T-helper 2 cell treated with Interferon-gamma antibody and Interleukin-4, amounts not matched to agents 100 ng/mL and 5 ng/mL, for 36 hours (primary cell): ENCODE data around the gene RSBN1L. TPM values are rescaled to one million over a fixed set of nuclear protein-coding genes. Genes with fewer than 3 reads are reported as not detected.
"Not testable (repeated sequence)": the region's sequence is repeated elsewhere in the genome, so short reads cannot be mapped to it uniquely, and the experiment has no call there.

Source experiments
- intact Hi-C: fragments of 100-400 bp; cut with micrococcal nuclease; formaldehyde crosslinking; loops from one replicate; pipeline ENCODE4 v1.15.1; 2023
- total RNA-seq: library from RNA; stranded (reverse); gene quantifications from 2 replicates; pipeline ENCODE4 v1.2.3, GENCODE V29; 2022

The RSBN1L gene
- total RNA-seq, result 30.4 and 30.8 TPM in 2 replicates

GRCh38 chr7:77696057-77696642 is at the start of gene RSBN1L:
Gene RSBN1L, plus strand, starts transcription at chr7:77696459. Its CDS starts 11 bp downstream, at chr7:77696470.
- intact Hi-C loops, result loop anchor here (1.0 to 5.0 kb wide), 7 partner anchors 39 to 344 kb away; partner anchors contain the start of genes PHTF2 and TMEM60

GRCh38 chr7:77648742-77649338 is 47.4 kb upstream of the RSBN1L start:
- intact Hi-C loops, result no loop called here

- intact Hi-C loops, result loop anchor here (2.0 kb wide), 1 partner anchor 391 kb away; no protein-coding TSS in a partner anchor
Observed at GRCh38 chr7:77649716-77650349, 46.4 kb upstream of the RSBN1L start.

- intact Hi-C loops, result loop anchor here (1.0 to 2.0 kb wide), 2 partner anchors 108 to 389 kb away; no protein-coding TSS in a partner anchor
Observed at GRCh38 chr7:77651575-77652162, 44.6 kb upstream of the RSBN1L start.

- intact Hi-C loops, result not testable (repeated sequence)
Observed at GRCh38 chr7:77652826-77653225, 43.4 kb upstream of the RSBN1L start.

GRCh38 chr7:77653572-77653971 is 42.7 kb upstream of the RSBN1L start:
- intact Hi-C loops, result no loop called here

- intact Hi-C loops, result loop anchor here (5.0 kb wide), 1 partner anchor 282 kb away; no protein-coding TSS in a partner anchor
Observed at GRCh38 chr7:77655356-77655755, 40.9 kb upstream of the RSBN1L start.

- intact Hi-C loops, result loop anchor here (2.0 to 5.0 kb wide), 2 partner anchors 281 to 383 kb away; no protein-coding TSS in a partner anchor
Observed at GRCh38 chr7:77655836-77656455, 40.3 kb upstream of the RSBN1L start.

- intact Hi-C loops, result loop anchor here (1.0 to 5.0 kb wide), 4 partner anchors 39 to 381 kb away; partner anchors contain the start of gene RSBN1L
Observed at GRCh38 chr7:77657427-77658224, 38.6 kb upstream of the RSBN1L start.

- intact Hi-C loops, result loop anchor here (5.0 kb wide), 1 partner anchor 278 kb away; no protein-coding TSS in a partner anchor
Observed at GRCh38 chr7:77658928-77659327, 37.3 kb upstream of the RSBN1L start.

GRCh38 chr7:77661816-77662215 is 34.4 kb upstream of the RSBN1L start:
- intact Hi-C loops, result no loop called here

GRCh38 chr7:77662869-77663268 is 33.4 kb upstream of the RSBN1L start:
- intact Hi-C loops, result no loop called here

GRCh38 chr7:77664715-77665114 is 31.5 kb upstream of the RSBN1L start:
- intact Hi-C loops, result no loop called here

GRCh38 chr7:77665161-77665560 is 31.1 kb upstream of the RSBN1L start:
- intact Hi-C loops, result no loop called here

GRCh38 chr7:77667459-77668086 is 28.7 kb upstream of the RSBN1L start:
- intact Hi-C loops, result no loop called here

GRCh38 chr7:77674878-77675277 is 21.4 kb upstream of the RSBN1L start:
- intact Hi-C loops, result no loop called here

- intact Hi-C loops, result no loop called here
Observed at GRCh38 chr7:77679608-77680007, 16.7 kb upstream of the RSBN1L start.

GRCh38 chr7:77680266-77680665 is 16.0 kb upstream of the RSBN1L start:
- intact Hi-C loops, result no loop called here

- intact Hi-C loops, result no loop called here
Observed at GRCh38 chr7:77684030-77684429, 12.2 kb upstream of the RSBN1L start.

GRCh38 chr7:77685233-77685632 is 11.0 kb upstream of the RSBN1L start:
- intact Hi-C loops, result no loop called here
